ENCODE data around the gene KLC1. TPM values are rescaled to one million over a fixed set of nuclear protein-coding genes. Genes with fewer than 3 reads are reported as not detected.

The KLC1 gene
- total RNA-seq, 6 experiments from 2014 or later: 179 to 204 (median 189) TPM

DNA sequence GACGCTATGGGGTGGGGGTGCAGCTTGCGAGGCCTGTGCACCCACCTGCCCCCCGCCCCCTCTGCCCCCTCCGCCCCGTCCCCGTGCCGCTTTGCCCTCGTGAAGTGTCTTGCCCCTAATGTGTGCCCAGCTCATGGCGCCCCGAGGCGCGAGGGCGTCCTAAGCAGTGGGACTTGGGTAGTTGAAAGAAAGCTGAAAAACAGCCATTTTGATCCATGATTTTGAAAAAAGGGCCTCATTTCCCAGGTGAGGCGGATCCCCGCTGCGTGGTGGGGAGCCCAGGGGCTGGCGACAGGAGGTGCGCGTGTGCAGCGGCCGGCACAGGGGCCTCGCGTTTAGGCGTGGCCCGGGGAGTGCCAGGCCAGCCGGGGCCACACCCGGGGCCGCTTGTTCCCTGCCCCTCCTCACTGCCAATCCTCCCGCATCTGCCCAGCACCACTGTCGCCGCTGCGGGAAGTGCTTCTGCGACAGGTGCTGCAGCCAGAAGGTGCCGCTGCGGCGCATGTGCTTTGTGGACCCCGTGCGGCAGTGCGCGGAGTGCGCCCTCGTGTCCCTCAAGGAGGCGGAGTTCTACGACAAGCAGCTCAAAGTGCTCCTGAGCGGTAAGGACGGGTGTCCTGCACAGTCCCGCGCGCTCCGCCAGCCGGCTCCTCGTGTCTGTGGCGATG, 98.4 kb downstream of the KLC1 start:
- Mint-ChIP-seq H3K4me3 (no peak overlapping the region), H3K27ac (no peak overlapping the region), H3K4me1 (ENCODE audit: low read depth) (no peaks in the 10 kb centered on the region; the same call in 1 of the 2 replicates), H3K36me3 (ENCODE audit: low read depth) (peaks cover 7% of the 10 kb centered on the region; the same call in 1 of the 2 replicates), H3K9me3 (no peaks in the 10 kb centered on the region), H3K27me3 (ENCODE audit: insufficient read depth) (no peaks in the 10 kb centered on the region; the same call in 1 of the 2 replicates)
- DNase-seq: no peak
- TF ChIP-seq, protein P1, sequence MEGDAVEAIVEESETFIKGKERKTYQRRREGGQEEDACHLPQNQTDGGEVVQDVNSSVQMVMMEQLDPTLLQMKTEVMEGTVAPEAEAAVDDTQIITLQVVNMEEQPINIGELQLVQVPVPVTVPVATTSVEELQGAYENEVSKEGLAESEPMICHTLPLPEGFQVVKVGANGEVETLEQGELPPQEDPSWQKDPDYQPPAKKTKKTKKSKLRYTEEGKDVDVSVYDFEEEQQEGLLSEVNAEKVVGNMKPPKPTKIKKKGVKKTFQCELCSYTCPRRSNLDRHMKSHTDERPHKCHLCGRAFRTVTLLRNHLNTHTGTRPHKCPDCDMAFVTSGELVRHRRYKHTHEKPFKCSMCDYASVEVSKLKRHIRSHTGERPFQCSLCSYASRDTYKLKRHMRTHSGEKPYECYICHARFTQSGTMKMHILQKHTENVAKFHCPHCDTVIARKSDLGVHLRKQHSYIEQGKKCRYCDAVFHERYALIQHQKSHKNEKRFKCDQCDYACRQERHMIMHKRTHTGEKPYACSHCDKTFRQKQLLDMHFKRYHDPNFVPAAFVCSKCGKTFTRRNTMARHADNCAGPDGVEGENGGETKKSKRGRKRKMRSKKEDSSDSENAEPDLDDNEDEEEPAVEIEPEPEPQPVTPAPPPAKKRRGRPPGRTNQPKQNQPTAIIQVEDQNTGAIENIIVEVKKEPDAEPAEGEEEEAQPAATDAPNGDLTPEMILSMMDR (IDR thresholded peaks at IDR 0.05): no peak

DNA sequence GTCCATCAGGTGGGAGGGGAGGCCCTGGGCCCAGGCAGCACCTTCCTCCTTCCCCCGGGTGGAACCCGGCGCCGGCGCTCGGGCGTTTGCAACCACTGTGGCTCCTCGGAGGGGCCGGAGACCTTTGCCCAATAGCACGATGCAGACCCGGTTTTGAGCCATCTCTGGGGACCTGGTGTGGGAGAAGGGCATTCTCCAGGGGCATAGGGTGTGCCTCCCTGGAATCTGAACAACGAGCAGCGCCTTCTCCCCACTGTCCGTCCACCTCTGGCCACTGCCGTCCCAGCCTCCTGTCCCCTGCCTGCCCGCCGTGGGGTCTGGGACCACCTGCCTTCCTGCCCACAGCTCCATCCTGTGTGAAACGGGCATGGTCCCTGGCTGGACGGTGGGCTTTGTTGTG, 99.1 kb downstream of the KLC1 start:
- Mint-ChIP-seq H3K27ac (no peak overlapping the region), H3K4me3 (no peak overlapping the region), H3K9me3 (no peaks in the 10 kb centered on the region), H3K27me3 (ENCODE audit: insufficient read depth) (no peaks in the 10 kb centered on the region; the same call in 1 of the 2 replicates), H3K4me1 (ENCODE audit: low read depth) (no peaks in the 10 kb centered on the region; the same call in 1 of the 2 replicates), H3K36me3 (ENCODE audit: low read depth) (peaks cover 7% of the 10 kb centered on the region; the same call in 1 of the 2 replicates)
- DNase-seq: no peak
- TF ChIP-seq, protein P1 (IDR thresholded peaks at IDR 0.05): no peak

DNA sequence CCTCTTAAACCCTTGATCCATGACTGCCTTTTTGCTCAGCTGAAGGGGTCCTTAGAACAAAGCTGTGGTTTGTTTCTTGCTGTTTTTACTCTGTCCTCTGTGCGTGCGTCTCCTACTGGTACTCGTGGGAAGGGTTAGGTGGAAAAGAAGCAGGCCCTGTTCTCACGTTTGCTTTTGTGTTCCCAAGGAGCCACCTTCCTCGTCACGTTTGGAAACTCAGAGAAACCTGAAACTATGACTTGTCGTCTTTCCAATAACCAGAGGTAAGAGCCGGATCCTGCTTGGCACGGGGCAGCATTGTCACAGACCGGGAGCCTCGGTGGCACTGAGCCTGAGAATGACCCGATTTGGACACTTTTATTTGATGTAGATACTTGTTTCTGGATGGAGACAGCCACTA, 99.7 kb downstream of the KLC1 start:
- H3K36me3 Mint-ChIP-seq (ENCODE audit: low read depth): peaks cover 7% of the 10 kb centered on the region; the same call in 1 of the 2 replicates
- no peak for DNase-seq
- no peaks in the 10 kb centered on the region for H3K9me3 Mint-ChIP-seq
- 0 out of 2 replicates have a peak, but pooled peaks cover 4% of the 10 kb centered on the region for H3K4me1 Mint-ChIP-seq (ENCODE audit: low read depth)
- no peak overlapping the region for H3K4me3 Mint-ChIP-seq
- no peak overlapping the region for H3K27ac Mint-ChIP-seq
- TF ChIP-seq, protein P1 (IDR thresholded peaks at IDR 0.05): no peak
- H3K27me3 Mint-ChIP-seq (ENCODE audit: insufficient read depth): no peaks in the 10 kb centered on the region; the same call in 1 of the 2 replicates

DNA sequence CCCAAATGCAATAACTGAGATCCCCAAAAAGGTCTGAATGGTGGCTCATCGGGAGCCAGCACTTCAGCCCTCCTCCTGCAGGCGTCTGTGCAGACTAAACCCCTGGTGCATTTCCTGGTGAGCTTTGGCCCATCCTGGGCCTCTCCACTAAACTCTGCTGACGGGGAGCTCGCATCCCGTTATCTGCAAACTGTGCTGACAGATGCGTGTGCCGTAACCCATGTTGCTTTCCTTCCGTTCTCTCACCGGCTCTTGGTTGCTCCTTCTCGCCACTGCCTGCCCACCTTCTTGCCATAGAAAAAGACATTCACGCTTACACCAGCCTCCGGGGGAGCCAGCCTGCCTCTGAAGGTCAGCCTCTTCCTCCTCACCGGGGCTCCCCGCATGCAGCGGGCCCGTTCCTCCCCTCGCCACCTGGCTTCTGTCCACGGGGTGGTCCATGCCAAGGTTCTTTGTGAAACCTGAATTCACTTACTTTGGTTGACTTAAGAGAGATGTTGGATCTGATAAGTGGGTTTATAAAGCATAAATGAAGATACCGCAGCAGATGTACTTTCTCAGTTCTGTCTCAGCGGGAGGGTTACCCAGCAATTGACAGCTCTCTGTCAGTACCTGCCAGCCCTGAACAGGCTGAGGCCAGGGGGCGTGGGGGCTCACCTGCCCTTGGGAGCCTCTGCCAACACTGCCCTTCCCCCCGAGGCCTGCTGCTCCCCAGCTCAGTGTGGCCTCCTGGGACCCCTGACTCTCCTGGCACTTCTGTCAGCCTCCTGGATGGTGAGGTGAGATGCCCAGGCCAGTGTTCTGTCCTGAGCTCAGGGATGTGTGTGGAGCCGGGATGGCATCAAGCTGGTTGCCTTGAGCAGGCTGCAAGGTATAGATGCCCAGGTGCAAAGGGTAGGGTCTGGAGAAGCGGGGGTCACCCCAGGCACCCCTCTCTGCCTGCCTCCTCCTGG, 100.8 kb downstream of the KLC1 start:
- H3K4me1 Mint-ChIP-seq (ENCODE audit: low read depth): 0 out of 2 replicates have a peak, but pooled peaks cover 5% of the 10 kb centered on the region
- peaks cover 7% of the 10 kb centered on the region; the same call in 1 of the 2 replicates for H3K36me3 Mint-ChIP-seq (ENCODE audit: low read depth)
- H3K27ac Mint-ChIP-seq: no peak overlapping the region
- TF ChIP-seq, protein P1 (IDR thresholded peaks at IDR 0.05): no peak
- no peak for DNase-seq
- no peak overlapping the region for H3K4me3 Mint-ChIP-seq
- peaks cover 4% of the 10 kb centered on the region for H3K27me3 Mint-ChIP-seq (ENCODE audit: insufficient read depth)
- H3K9me3 Mint-ChIP-seq: no peaks in the 10 kb centered on the region

DNA sequence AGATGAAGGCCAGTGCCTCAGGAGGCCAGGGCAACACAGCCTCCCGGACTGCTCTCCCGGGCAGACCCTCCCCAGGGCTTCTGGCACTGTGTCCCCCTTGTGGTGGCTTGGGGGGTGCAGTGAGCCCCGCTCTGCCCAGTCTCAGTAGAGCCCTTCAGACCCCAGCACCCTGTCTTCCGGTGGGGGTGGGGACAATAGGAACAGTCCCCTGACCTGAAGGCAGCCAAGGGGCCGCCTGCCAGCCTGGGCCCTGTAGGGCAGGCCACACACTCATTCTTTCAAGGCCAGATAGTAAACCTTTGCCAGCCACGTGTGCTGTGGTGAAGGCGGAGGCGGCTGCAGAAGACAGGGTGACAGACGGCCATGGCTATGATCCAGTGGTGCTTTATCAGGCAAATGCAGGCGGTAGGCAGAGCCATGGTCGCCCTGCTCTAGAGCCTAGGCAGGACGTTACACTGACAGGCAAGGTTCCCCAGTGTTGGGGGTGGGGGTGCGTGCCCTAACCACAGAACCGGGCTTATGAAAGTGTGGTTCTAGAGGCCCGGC, 101.6 kb downstream of the KLC1 start:
- Mint-ChIP-seq H3K27ac (no peak overlapping the region), H3K27me3 (ENCODE audit: insufficient read depth) (peaks cover 4% of the 10 kb centered on the region), H3K4me1 (ENCODE audit: low read depth) (0 out of 2 replicates have a peak, but pooled peaks cover 5% of the 10 kb centered on the region), H3K36me3 (ENCODE audit: low read depth) (peaks cover 7% of the 10 kb centered on the region; the same call in 1 of the 2 replicates), H3K9me3 (no peaks in the 10 kb centered on the region), H3K4me3 (no peak overlapping the region)
- TF ChIP-seq, protein P1 (IDR thresholded peaks at IDR 0.05): peak; percentile 48
- no peak for DNase-seq

Data from HFFc6 (cell line).